Breast epithelium (tissue), 4 donors: ENCODE measurements around the gene TFPI. TPM values are rescaled to one million over a fixed set of nuclear protein-coding genes. Genes with fewer than 3 reads are reported as not detected.

Experiments
- DNase-seq, 2 donors: peaks; one replicate each; pipeline ENCODE4 v3.0.0-alpha.2; 2019; ENCODE audit warnings: low spot score in 2 of 2
- H3K27ac ChIP-seq, 2 donors: fragments of 200-600 bp; sonication (generic) in 1 of 2; one replicate each; pipeline ENCODE4 v1.5.1; 2016 to 2019; ENCODE audit warnings: mild to moderate bottlenecking in 1 of 2
- H3K27me3 ChIP-seq, 2 donors: fragments of 200-600 bp; sonication (generic) in 1 of 2; one replicate each; pipeline versions ENCODE4 v1.5.1 to v1.6.0; 2017 to 2019; ENCODE audit warnings: control low read depth in 1 of 2, mild to moderate bottlenecking in 1 of 2
- H3K36me3 ChIP-seq: fragments of 200-600 bp; one replicate; pipeline ENCODE4 v1.5.1; 2019
- H3K4me1 ChIP-seq, 2 donors: fragments of 200-600 bp; sonication (generic); one replicate each; pipeline ENCODE4 v1.5.1; 2016 to 2019; ENCODE audit warnings: control low read depth in 1 of 2
- H3K4me3 ChIP-seq, 3 donors: fragments of 200-600 bp; sonication (generic); 1 replicate in 2 of 3; 2 replicates in 1 of 3; pipeline ENCODE4 v1.5.1; 2016 to 2019; ENCODE audit warnings: mild to moderate bottlenecking in 3 of 3, moderate library complexity in 2 of 3
- H3K9me3 ChIP-seq, 2 donors: fragments of 200-600 bp; sonication (generic) in 1 of 2; one replicate each; pipeline ENCODE4 v1.5.1; 2016 to 2019; ENCODE audit warnings: control low read depth in 1 of 2
- CTCF ChIP-seq, 3 donors: fragments of 450-650 bp; IDR thresholded peaks; one replicate each; pipeline ENCODE4 v1.5.1; 2016 to 2017; ENCODE audit warnings: antibody characterized with exemption in 3 of 3, mild to moderate bottlenecking in 3 of 3, moderate library complexity in 3 of 3
- POLR2A ChIP-seq: fragments of 450-650 bp; IDR thresholded peaks from one replicate; pipeline ENCODE4 v1.6.1; 2016; ENCODE audit warnings: antibody characterized with exemption, mild to moderate bottlenecking, moderate library complexity
- POLR2AphosphoS5 ChIP-seq, 3 donors: sonication (generic); formaldehyde crosslinking; IDR thresholded peaks; one replicate each; pipeline ENCODE4 v1.6.1; 2017; ENCODE audit warnings: antibody characterized with exemption in 3 of 3
- intact Hi-C: fragments of 100-400 bp; cut with DNase I; formaldehyde crosslinking; loops from one replicate; pipeline ENCODE4 v1.15.1; 2023; ENCODE audit warnings: low total_unique reads
- total RNA-seq, 3 donors: library from RNA; depleted of rRNA; stranded (reverse); fragments of >200 nt; gene quantifications; one replicate each; pipeline ENCODE4 v1.1.0, GENCODE V29; 2016

TFPI gene
- total RNA-seq, 3 donors from 2014 or later: 52.4 to 105 (median 90.1) TPM

GRCh38 chr2:187509667-187510417 lies 44.4 kb downstream of the TFPI start:
- no peaks in the 10 kb centered on the region for H3K9me3 ChIP-seq
- DNase-seq: no peak
- H3K4me1 ChIP-seq: no peaks in the 10 kb centered on the region
- no peak overlapping the region for H3K4me3 ChIP-seq
- no peak overlapping the region for H3K27ac ChIP-seq
- no peaks in the 10 kb centered on the region for H3K36me3 ChIP-seq
- no peaks in the 10 kb centered on the region for H3K27me3 ChIP-seq
- intact Hi-C loops: no loop called here
- TF ChIP-seq POLR2A (no peak), CTCF (IDR thresholded peaks at IDR 0.05) (no peak), POLR2AphosphoS5 (IDR thresholded peaks at IDR 0.05) (no peak)

GRCh38 chr2:187506416-187506815 lies 47.8 kb downstream of the TFPI start:
- intact Hi-C loops: no loop called here
- no peak for TF ChIP-seq POLR2A
- TF ChIP-seq POLR2AphosphoS5 (IDR thresholded peaks at IDR 0.05): no peak
- TF ChIP-seq CTCF (IDR thresholded peaks at IDR 0.05): no peak
- DNase-seq: no peak
- Histone ChIP-seq H3K36me3 (no peaks in the 10 kb centered on the region), H3K4me3 (no peak overlapping the region), H3K4me1 (no peaks in the 10 kb centered on the region), H3K27me3 (no peaks in the 10 kb centered on the region), H3K9me3 (no peaks in the 10 kb centered on the region), H3K27ac (no peak overlapping the region)

GRCh38 chr2:187505065-187505672 lies 49.1 kb downstream of the TFPI start:
- Histone ChIP-seq H3K4me1 (no peaks in the 10 kb centered on the region), H3K27me3 (no peaks in the 10 kb centered on the region), H3K27ac (no peak overlapping the region), H3K4me3 (no peak overlapping the region), H3K36me3 (no peaks in the 10 kb centered on the region), H3K9me3 (no peaks in the 10 kb centered on the region)
- DNase-seq: no peak
- TF ChIP-seq POLR2A (no peak), CTCF (IDR thresholded peaks at IDR 0.05) (no peak), POLR2AphosphoS5 (IDR thresholded peaks at IDR 0.05) (no peak)
- intact Hi-C loops: no loop called here

GRCh38 chr2:187504312-187504921 lies 49.8 kb downstream of the TFPI start:
- no peak for DNase-seq

More at GRCh38 chr2:187504312-187504921, 49.8 kb downstream of the TFPI start:
- H3K36me3 ChIP-seq: no peaks in the 10 kb centered on the region
- H3K4me1 ChIP-seq: no peaks in the 10 kb centered on the region
- TF ChIP-seq POLR2A (no peak), POLR2AphosphoS5 (IDR thresholded peaks at IDR 0.05) (no peak), CTCF (IDR thresholded peaks at IDR 0.05) (no peak)
- no peak overlapping the region for H3K27ac ChIP-seq
- H3K9me3 ChIP-seq: no peaks in the 10 kb centered on the region
- H3K4me3 ChIP-seq: no peak overlapping the region
- intact Hi-C loops: no loop called here
- H3K27me3 ChIP-seq: no peaks in the 10 kb centered on the region
